Adipose tissue (tissue), 3 donors: ENCODE data around the gene ADAMTS3. TPM values are rescaled to one million over a fixed set of nuclear protein-coding genes. Genes with fewer than 3 reads are reported as not detected.

Experiments used
- H3K27ac ChIP-seq: one replicate; pipeline ENCODE4 v1.5.1; 2013; ENCODE audit warnings: low read depth, low read length
- WGBS, 3 donors: extraction: QIAGEN DNeasy Blood & Tissue Kit; methylation state at CpG; one replicate each; pipeline ENCODE4 v1.1.7; 2013; 5-methylcytosine and 5-hydroxymethylcytosine counted together
- polyA plus RNA-seq, 3 donors: library from polyadenylated mRNA; stranded (reverse); fragments of 200-250 nt; gene quantifications; one replicate each; pipeline ENCODE4 v1.2.3, GENCODE V29; 2013
- donor health status: healthy with polysubstance abuse.
- donor health status: Bipolar disorder and iron deficiency.
- donor health status: healthy.

The ADAMTS3 gene
- polyA plus RNA-seq, 3 donors, result 0.13 to 1.1 (median 0.79) TPM

GRCh38 chr4:72280252-72280651, 288.8 kb downstream of the ADAMTS3 start:
- H3K27ac ChIP-seq, result no peak overlapping the region
- 92 to 94% (median 94%) methylated on average over 3 of the region's 3 CpGs for WGBS, 3 donors

GRCh38 chr4:72275381-72275780, 293.6 kb downstream of the ADAMTS3 start:
- WGBS, 3 donors, result 77 to 79% (median 77%) methylated on average over 1 of the region's 1 CpG
- no peak overlapping the region for H3K27ac ChIP-seq

GRCh38 chr4:72274251-72274650, 294.8 kb downstream of the ADAMTS3 start:
- 70 to 81% (median 77%) methylated on average over 3 of the region's 3 CpGs for WGBS, 3 donors
- H3K27ac ChIP-seq, result no peak overlapping the region

- no peak overlapping the region for H3K27ac ChIP-seq
- 75 to 89% (median 78%) methylated on average over 1 of the region's 1 CpG for WGBS, 3 donors
Observed at GRCh38 chr4:72255269-72255668, 313.8 kb downstream of the ADAMTS3 start.

- WGBS, 3 donors, result 25 to 42% (median 31%) methylated on average over 3 of the region's 3 CpGs
- no peak overlapping the region for H3K27ac ChIP-seq
Observed at GRCh38 chr4:72243641-72244040, 325.4 kb downstream of the ADAMTS3 start.

GRCh38 chr4:72239487-72240116, 329.4 kb downstream of the ADAMTS3 start:
- no peak overlapping the region for H3K27ac ChIP-seq
